Ishikawa (cell line): Measurements from ENCODE around the gene BTNL3.

Experiments used
- CEBPB ChIP-seq: IDR thresholded peaks from 2 replicates; pipeline ENCODE4 v1.6.1; 2012
- CREB1 ChIP-seq: IDR thresholded peaks from 2 replicates; pipeline ENCODE4 v1.6.1; 2012; ENCODE audit warnings: low read depth
- EGR1 ChIP-seq: IDR thresholded peaks from 2 replicates; pipeline ENCODE4 v1.6.1; 2012
- EP300 ChIP-seq: IDR thresholded peaks from 2 replicates; pipeline ENCODE4 v1.6.1; 2012; ENCODE audit warnings: borderline replicate concordance
- FOXM1 ChIP-seq: IDR thresholded peaks from 2 replicates; pipeline ENCODE4 v1.6.1; 2012; ENCODE audit warnings: low read depth, borderline replicate concordance
- MAX ChIP-seq: IDR thresholded peaks from 2 replicates; pipeline ENCODE4 v1.6.1; 2012
- NFIC ChIP-seq: IDR thresholded peaks from 2 replicates; pipeline ENCODE4 v1.6.1; 2012
- RAD21 ChIP-seq: IDR thresholded peaks from 2 replicates; pipeline ENCODE4 v1.6.1; 2012; ENCODE audit warnings: low read depth
- TAF1 ChIP-seq: IDR thresholded peaks from 2 replicates; pipeline ENCODE4 v1.6.1; 2012; ENCODE audit warnings: low read depth, mild to moderate bottlenecking
- TCF12 ChIP-seq: IDR thresholded peaks from 2 replicates; pipeline ENCODE4 v1.6.1; 2012; ENCODE audit warnings: low read depth
- TEAD4 ChIP-seq: IDR thresholded peaks from 2 replicates; pipeline ENCODE4 v1.6.1; 2012
- YY1 ChIP-seq: IDR thresholded peaks from 2 replicates; pipeline ENCODE4 v1.6.1; 2012; ENCODE audit warnings: low read depth
- ZBTB7A ChIP-seq: IDR thresholded peaks from 2 replicates; pipeline ENCODE4 v1.6.1; 2012; ENCODE audit warnings: low read depth
- TF ChIP-seq, protein P1 (sequence below): IDR thresholded peaks from 2 replicates; pipeline ENCODE4 v1.6.1; 2012; ENCODE audit warnings: low read depth, mild to moderate bottlenecking
- TF ChIP-seq, protein P2 (sequence below): IDR thresholded peaks from 2 replicates; pipeline ENCODE4 v1.6.1; 2012

BTNL3 gene

DNA sequence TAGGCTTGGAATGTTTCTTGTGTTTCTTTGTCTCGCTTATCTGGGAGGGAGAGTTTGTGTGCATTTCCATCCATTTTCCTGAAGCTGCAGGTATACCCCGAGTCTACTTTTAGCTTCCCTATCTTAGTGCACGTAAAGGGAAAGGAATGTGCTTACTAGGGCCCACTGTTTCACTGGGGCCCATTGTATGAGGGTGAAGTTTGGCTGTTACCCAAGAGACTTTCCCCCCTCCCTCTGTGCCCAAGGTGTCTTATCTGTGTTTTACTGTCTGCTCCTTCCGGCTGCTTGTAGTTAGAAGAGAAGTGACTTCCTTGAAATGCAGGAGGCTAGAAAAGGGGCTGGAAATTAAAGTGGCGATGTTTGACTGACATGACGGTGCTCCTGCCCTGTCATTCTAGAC is 12.1 kb upstream of the BTNL3 start:
- TF ChIP-seq TCF12 = no peak
- TF ChIP-seq NFIC = no peak
- no peak for TF ChIP-seq RAD21
- no peak for TF ChIP-seq YY1
- TF ChIP-seq EGR1 = no peak
- TF ChIP-seq EP300 = no peak
- TF ChIP-seq, protein P1, sequence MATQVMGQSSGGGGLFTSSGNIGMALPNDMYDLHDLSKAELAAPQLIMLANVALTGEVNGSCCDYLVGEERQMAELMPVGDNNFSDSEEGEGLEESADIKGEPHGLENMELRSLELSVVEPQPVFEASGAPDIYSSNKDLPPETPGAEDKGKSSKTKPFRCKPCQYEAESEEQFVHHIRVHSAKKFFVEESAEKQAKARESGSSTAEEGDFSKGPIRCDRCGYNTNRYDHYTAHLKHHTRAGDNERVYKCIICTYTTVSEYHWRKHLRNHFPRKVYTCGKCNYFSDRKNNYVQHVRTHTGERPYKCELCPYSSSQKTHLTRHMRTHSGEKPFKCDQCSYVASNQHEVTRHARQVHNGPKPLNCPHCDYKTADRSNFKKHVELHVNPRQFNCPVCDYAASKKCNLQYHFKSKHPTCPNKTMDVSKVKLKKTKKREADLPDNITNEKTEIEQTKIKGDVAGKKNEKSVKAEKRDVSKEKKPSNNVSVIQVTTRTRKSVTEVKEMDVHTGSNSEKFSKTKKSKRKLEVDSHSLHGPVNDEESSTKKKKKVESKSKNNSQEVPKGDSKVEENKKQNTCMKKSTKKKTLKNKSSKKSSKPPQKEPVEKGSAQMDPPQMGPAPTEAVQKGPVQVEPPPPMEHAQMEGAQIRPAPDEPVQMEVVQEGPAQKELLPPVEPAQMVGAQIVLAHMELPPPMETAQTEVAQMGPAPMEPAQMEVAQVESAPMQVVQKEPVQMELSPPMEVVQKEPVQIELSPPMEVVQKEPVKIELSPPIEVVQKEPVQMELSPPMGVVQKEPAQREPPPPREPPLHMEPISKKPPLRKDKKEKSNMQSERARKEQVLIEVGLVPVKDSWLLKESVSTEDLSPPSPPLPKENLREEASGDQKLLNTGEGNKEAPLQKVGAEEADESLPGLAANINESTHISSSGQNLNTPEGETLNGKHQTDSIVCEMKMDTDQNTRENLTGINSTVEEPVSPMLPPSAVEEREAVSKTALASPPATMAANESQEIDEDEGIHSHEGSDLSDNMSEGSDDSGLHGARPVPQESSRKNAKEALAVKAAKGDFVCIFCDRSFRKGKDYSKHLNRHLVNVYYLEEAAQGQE = no peak
- TF ChIP-seq MAX = no peak
- TF ChIP-seq CEBPB = no peak
- no peak for TF ChIP-seq FOXM1

GRCh38 chr5:180977852-180978251 is 10.8 kb upstream of the BTNL3 start:
- TF ChIP-seq NFIC (no peak), CEBPB (no peak), FOXM1 (no peak), TEAD4 (no peak), YY1 (no peak), TCF12 (no peak)
- TF ChIP-seq, protein P2, sequence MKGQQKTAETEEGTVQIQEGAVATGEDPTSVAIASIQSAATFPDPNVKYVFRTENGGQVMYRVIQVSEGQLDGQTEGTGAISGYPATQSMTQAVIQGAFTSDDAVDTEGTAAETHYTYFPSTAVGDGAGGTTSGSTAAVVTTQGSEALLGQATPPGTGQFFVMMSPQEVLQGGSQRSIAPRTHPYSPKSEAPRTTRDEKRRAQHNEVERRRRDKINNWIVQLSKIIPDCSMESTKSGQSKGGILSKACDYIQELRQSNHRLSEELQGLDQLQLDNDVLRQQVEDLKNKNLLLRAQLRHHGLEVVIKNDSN = no peak

- TF ChIP-seq, protein P1 = no peak
- no peak for TF ChIP-seq ZBTB7A
- TF ChIP-seq CEBPB = no peak
- no peak for TF ChIP-seq NFIC
- TF ChIP-seq, protein P2 = no peak
- no peak for TF ChIP-seq TCF12
- TF ChIP-seq FOXM1 = no peak
- no peak for TF ChIP-seq RAD21
- no peak for TF ChIP-seq YY1
- no peak for TF ChIP-seq CREB1
- no peak for TF ChIP-seq TEAD4
- TF ChIP-seq TAF1 = no peak
- TF ChIP-seq MAX = no peak
- no peak for TF ChIP-seq EGR1
- TF ChIP-seq EP300 = no peak
These were observed 6.5 kb upstream of the BTNL3 start for GRCh38 chr5:180982008-180982741.

- TF ChIP-seq TEAD4 = no peak
- TF ChIP-seq MAX = no peak
- TF ChIP-seq CEBPB = no peak
- TF ChIP-seq FOXM1 = no peak
- TF ChIP-seq NFIC = no peak
- no peak for TF ChIP-seq TCF12
- TF ChIP-seq, protein P2 = no peak
- TF ChIP-seq EP300 = no peak
- no peak for TF ChIP-seq YY1
- no peak for TF ChIP-seq RAD21
- TF ChIP-seq CREB1 = no peak
- TF ChIP-seq, protein P1 = no peak
- no peak for TF ChIP-seq TAF1
- TF ChIP-seq ZBTB7A = no peak
- no peak for TF ChIP-seq EGR1
These were observed 630 bp upstream of the BTNL3 start for GRCh38 chr5:180988016-180988415.
